NCI-H69 (cell line): ENCODE measurements around the gene POFUT2.

Source experiments
- DNase-seq: peaks from one replicate; lab custom pipeline; 2025; lab: John Stamatoyannopoulos, UW

POFUT2 gene

DNA sequence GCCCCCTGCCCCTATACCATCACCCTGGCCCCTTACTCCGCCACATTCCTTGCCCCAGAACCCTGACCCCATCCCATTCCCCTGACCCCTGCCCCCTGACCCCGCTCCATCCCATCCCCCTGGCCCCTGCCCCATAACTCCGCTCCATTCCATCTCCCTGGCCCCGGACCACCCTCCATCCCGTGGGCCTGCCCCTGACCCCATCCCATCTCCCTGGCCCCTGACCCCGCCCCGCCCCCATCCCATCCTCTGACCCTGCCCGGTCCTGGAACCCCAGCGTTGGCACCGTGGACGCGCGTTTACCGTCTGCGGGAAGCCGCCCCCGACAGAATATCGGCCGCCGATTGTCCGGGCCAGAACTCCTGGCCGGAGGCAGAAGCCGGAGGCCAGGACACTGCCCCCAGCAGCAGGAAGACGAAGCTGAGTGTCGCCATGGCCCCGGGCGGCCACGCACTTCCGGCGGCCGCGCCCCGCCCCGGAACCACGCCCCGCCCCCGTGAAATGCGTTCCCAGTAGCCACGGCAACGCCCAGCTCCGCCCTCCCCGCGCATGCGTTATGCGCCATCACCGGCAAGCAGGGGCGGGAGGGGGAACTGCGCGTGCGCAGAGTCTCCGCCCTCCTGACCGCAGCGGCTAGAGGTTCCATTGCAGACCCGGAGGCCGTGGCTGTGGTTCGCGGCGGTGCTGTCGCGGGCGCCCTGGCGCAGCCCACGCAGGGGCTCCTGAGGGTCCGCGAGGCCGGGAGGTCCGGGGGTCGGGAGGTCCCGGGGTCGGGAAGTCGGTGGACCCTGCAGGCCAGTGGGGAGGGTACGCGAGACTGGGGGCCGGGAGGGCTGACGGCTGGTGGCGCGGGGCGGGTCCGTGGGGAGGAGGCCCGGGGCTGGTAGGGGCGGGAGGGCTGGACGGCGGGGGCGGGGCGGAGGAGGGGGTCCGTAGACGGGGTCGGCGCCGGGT, at the start of gene POFUT2:
POFUT2 (minus strand) TSS at position 458 of the 954 bp plus-strand sequence; CDS start at position 434, 24 bp downstream.
- peak; percentile 99 for DNase-seq

DNA sequence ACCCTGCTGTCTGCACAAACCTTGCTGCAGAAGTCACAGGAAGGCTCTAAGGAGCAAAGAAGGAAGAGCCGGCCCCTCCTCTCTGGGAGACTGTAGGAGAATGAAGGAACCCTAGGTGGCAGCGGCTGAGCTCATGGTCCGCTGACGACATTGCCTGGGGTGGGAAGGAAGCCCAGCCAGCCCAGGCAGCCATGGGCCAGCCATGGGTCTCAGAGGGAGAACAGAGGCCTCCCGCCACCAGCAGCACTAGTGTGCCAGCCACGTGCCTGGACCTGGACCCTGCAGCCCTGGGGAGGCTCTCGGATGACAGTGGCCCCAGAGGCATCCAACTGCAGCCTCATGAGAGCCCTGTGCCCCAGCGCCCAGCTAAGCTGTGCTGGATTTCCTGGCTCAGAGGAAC, 49.2 kb upstream of the POFUT2 start:
- DNase-seq, result peak; percentile 63

GRCh38 chr21:45336535-45336810, 48.8 kb upstream of the POFUT2 start:
- no peak for DNase-seq

DNA sequence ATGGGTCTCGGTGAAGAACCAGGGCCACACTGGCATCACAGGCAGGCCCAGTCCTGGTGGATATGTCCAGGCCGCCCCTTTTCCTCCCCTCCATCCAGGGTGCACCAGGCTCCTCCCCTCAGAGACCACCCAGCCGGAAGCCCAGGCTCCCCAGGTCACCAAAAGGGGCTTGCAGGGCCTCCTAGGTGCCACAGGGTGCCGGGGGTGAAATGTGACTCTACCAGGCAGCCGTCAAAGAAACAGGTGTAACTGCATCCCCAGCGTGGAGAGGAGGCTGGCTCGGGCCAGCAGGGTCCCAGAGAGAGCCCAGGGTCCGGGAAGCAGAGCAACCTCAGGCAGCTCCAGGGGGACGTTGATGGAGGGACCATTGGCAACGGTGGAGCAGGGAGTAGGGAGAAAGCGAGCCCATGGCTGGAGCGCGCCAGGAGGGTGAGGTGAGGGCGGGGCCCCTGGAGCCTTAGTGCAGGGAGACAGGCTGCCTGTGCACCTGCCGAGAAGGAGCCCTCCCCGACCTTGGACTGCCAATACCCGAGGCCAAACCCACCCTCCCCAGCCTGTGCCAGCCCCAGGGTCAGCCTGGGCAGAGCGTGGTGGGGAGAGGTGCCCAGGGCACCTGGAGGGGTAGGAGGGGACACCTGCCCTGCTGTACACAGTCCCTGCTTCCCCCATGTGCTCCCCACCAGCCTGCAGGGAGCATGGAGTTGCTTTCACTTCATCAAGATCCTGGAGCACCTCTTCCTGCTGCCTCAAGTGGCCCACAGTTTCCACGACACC, 48.3 kb upstream of the POFUT2 start:
- no peak for DNase-seq

DNA sequence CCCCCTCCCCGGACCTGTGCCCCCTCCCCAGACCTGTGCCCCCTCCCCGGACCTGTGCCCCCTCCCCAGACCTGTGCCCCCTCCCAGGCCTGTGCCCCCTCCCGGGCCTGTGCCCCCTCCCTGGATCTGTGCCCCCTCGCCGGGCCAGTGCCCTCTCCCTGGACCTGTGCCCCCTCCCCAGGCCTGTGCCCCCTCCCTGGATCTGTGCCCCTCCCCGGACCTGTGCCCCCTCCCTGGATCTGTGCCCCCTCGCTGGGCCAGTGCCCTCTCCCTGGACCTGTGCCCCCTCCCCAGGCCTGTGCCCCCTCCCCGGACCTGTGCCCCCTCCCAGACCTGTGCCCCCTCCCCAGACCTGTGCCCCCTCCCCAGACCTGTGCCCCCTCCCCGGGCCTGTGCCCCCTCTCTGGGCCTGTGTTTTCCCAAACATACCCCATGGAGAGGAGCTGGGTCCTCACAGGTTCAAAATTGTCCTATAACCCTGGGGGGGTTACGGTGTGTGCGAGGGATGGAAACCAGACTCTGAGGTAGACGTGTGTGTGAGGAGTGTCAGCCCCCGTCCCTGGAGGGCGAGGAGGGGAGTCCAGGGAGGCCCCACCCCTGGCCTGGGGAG, 47.6 kb upstream of the POFUT2 start:
- DNase-seq, result no peak

GRCh38 chr21:45334591-45335081, 46.9 kb upstream of the POFUT2 start:
- DNase-seq, result no peak

DNA sequence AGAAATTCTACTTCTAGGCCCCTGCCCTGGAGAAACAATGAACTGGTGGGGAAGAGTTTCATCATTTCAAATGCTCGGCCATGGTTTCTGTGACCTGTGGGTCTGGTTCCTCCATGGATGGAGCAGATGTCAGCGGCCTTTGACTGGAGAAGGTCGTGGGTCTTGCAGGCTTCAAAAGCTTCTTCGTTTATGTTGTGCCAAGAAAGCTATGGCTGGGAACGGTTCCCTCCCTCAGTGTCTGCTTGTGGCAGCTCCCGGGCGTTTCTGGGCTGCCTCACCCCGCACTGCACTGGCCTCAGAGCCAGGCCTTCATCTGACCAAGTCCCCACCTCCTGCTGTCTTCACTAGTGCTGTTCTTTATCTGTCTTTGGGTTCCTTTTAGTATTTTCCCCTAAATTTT, 46.4 kb upstream of the POFUT2 start:
- no peak for DNase-seq

- DNase-seq, result peak; percentile 49
These were observed 46.0 kb upstream of the POFUT2 start for GRCh38 chr21:45333583-45334121.

GRCh38 chr21:45332981-45333582, 45.4 kb upstream of the POFUT2 start:
- DNase-seq, result peak; percentile 95

DNA sequence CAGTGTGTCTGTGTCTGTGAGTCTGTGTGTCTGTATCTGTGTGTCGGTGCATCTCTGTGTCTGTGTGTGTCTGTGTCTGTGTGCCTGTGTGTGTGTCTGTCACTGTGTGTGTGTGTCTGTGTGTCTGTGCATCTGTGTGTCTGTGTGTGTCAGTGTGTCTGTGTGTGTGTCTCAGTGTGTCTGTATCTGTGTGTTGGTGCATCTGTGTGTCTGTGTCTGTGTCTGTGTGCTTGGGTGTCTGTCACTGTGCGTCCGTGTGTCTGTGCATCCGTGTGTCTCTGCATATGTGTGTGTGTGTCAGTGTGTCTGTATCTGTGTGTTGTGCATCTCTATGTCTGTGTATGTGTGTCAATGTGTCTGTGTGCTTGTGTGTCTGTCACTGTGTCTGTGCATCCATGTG, 44.7 kb upstream of the POFUT2 start:
- no peak for DNase-seq

- DNase-seq, result no peak
These were observed 43.9 kb upstream of the POFUT2 start for GRCh38 chr21:45331531-45332147.

- DNase-seq, result no peak
These were observed 43.2 kb upstream of the POFUT2 start for GRCh38 chr21:45330851-45331261.

GRCh38 chr21:45330075-45330781, 42.5 kb upstream of the POFUT2 start:
- peak; percentile 92 for DNase-seq

GRCh38 chr21:45329261-45330074, 41.8 kb upstream of the POFUT2 start:
- DNase-seq, result no peak

DNA sequence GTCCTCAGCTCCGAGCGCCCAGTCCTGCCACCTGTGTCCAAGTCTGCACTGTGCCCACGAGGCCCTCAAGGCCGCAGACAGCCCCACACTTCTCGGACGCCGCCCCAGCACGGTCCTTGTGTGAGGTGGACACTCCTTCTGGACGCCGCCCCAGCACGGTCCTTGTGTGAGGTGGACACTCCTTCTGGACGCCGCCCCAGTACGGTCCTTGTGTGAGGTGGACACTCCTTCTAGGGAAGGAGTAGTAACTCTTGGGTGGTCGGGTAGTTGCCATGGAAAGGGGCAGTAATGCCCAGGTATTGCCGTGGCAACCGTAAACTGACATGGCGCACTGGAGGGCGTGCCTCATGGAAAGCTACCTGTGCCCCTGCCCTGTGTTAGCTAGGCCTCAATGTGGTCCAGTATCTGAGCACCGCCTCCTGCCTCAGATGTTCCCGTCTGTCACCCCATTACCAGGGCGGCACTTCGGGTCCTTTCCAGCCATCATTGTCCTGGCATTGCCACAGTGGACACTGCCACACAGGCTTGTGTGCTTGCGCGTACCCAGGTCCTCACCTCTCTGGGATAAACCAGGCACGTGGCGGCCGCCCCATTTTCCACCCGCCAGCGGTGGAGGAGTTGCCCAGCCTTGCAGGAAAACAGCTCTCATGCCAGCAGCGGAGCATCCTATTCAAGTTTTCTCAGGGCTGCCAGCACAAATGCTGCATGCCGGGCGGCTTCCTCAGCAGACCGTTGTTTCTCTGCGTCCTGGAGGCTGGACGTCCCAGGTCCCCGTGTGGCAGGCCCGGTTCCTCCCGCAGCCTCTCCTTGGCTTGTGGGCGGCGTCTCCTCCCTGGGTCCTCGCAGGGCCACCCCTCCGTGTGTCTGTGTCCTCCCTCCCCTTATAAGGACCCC, 40.8 kb upstream of the POFUT2 start:
- DNase-seq, result no peak

DNA sequence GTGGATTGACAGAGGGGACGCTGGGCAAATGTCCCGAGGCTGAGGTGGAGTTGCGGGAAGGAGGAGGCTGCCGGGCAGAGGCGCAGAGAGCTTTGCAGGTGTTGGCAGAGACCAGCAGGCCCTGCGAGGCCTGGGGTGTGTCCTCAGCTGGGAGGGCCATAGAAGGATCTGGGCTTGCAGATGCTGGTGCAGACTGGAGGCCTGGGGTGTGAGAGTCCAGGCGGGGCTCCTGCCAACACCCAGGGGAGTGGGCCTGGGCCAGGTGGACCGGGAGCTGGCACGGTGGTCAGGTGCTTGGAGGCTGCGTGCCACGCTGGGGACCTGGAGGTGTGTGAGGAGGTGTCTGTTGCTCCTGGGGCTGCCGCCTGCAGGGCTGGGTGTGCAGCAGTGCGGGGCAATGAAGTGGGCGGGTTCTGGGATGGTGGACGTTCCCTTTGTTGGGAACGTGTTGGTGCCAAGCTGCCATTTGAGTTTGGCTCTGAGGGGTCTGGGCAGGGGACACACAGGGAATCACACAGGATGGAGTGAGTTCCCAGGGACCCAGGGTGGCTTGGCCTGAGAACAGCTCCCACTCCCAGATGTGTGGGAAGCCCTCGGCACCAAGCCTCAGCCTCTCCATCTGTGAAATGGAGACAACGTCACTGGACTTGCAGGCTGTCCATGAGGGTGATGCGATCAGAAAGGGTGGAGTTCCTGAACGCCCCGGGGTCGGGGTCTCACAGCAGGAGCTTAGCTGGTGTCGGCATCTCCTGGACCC, 39.9 kb upstream of the POFUT2 start:
- DNase-seq, result peak; percentile 76

- peak; percentile 83 for DNase-seq
These were observed 39.3 kb upstream of the POFUT2 start for GRCh38 chr21:45326891-45327440.
